Measurements from ENCODE around the gene SPTLC3.

SPTLC3 gene

GRCh38 chr20:13166011-13166410 lies 157.2 kb downstream of the SPTLC3 start:
- TF ChIP-seq ZC3H10 (CRISPR knock-in tag; IDR thresholded peaks at IDR 0.05) (no peak), SNAI2 (CRISPR knock-in tag; IDR thresholded peaks at IDR 0.05) (no peak), ZNF565 (CRISPR knock-in tag; conservative IDR thresholded peaks at IDR 0.05; ENCODE audit: low read depth) (no peak)
- ATAC-seq = no peak

- ATAC-seq = no peak
- TF ChIP-seq TOX (CRISPR knock-in tag; IDR thresholded peaks at IDR 0.05; ENCODE audit: borderline replicate concordance) (no peak), ESRRG (CRISPR knock-in tag; IDR thresholded peaks at IDR 0.05) (no peak), POU6F1 (CRISPR knock-in tag; IDR thresholded peaks at IDR 0.05; ENCODE audit: borderline replicate concordance, low read depth) (no peak), ISL1 (CRISPR knock-in tag; IDR thresholded peaks at IDR 0.05) (no peak), PATZ1 (CRISPR knock-in tag; IDR thresholded peaks at IDR 0.05; ENCODE audit: borderline replicate concordance) (no peak), BACH2 (CRISPR knock-in tag; IDR thresholded peaks at IDR 0.05; ENCODE audit: borderline replicate concordance) (no peak), ZFP3 (CRISPR knock-in tag; IDR thresholded peaks at IDR 0.05) (no peak)
These were observed 157.7 kb downstream of the SPTLC3 start for GRCh38 chr20:13166437-13166836.

GRCh38 chr20:13169086-13169485 lies 160.3 kb downstream of the SPTLC3 start:
- no peak for ATAC-seq
- TF ChIP-seq TCF4 (CRISPR knock-in tag; IDR thresholded peaks at IDR 0.05; ENCODE audit: borderline replicate concordance) (no peak), OSR1 (CRISPR knock-in tag; IDR thresholded peaks at IDR 0.05) (no peak), PATZ1 (CRISPR knock-in tag; IDR thresholded peaks at IDR 0.05; ENCODE audit: borderline replicate concordance) (no peak), GLIS3 (CRISPR knock-in tag; IDR thresholded peaks at IDR 0.05) (no peak), ESRRG (CRISPR knock-in tag; IDR thresholded peaks at IDR 0.05) (no peak), POU6F1 (CRISPR knock-in tag; IDR thresholded peaks at IDR 0.05; ENCODE audit: borderline replicate concordance, low read depth) (no peak), ZFP30 (CRISPR knock-in tag; IDR thresholded peaks at IDR 0.05) (no peak), ZNF8 (CRISPR knock-in tag; IDR thresholded peaks at IDR 0.05) (no peak), TSHZ2 (CRISPR knock-in tag; IDR thresholded peaks at IDR 0.05) (no peak), RARB (CRISPR knock-in tag; IDR thresholded peaks at IDR 0.05) (no peak), CSDC2 (CRISPR knock-in tag; IDR thresholded peaks at IDR 0.05) (no peak), ZNF565 (CRISPR knock-in tag; conservative IDR thresholded peaks at IDR 0.05; ENCODE audit: low read depth) (no peak), ARNTL (CRISPR knock-in tag; IDR thresholded peaks at IDR 0.05; ENCODE audit: borderline replicate concordance, low read depth) (no peak), ZC3H10 (CRISPR knock-in tag; IDR thresholded peaks at IDR 0.05) (no peak), BACH2 (CRISPR knock-in tag; IDR thresholded peaks at IDR 0.05; ENCODE audit: borderline replicate concordance) (no peak), TOX (CRISPR knock-in tag; IDR thresholded peaks at IDR 0.05; ENCODE audit: borderline replicate concordance) (no peak), SNAI2 (CRISPR knock-in tag; IDR thresholded peaks at IDR 0.05) (no peak), CSRNP3 (CRISPR knock-in tag; IDR thresholded peaks at IDR 0.05) (no peak), PPARA (CRISPR knock-in tag; IDR thresholded peaks at IDR 0.05; ENCODE audit: borderline replicate concordance) (no peak)

All from SK-N-SH treated with all-trans-retinoic acid at 6 μM for 48 hours (cell line).